Measurements from ENCODE around the gene RIOX2.

DNA sequence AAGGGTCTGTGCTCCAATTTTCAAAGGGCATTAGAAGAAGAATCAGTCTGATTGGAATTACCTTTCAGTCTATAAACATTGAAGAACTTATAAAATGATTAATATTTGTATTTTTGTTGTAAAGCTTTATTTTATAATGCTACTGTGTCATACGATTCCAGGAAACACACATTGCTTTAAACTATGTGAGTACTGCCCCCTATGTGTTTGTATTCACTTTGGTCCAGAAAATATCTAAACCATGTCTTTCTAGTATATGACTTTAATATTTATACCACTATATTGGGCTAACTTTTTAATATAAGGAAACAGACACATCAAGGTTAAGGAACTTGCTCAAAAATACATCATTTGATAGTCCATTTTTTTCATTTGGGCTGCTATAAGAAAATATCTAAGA is 3.2 kb upstream of the RIOX2 start:
- TF ChIP-seq POLR2A (IDR thresholded peaks at IDR 0.05; ENCODE audit: low read depth, low read length) = no peak
- TF ChIP-seq POLR2AphosphoS5 (IDR thresholded peaks at IDR 0.05; ENCODE audit: low read depth, low read length) = no peak
